ENCODE data around the gene AURKA. TPM values are rescaled to one million over a fixed set of nuclear protein-coding genes. Genes with fewer than 3 reads are reported as not detected.

AURKA gene
- total and polyA plus RNA-seq, 9 of the 15 experiments (the other 6 are each of a cell fraction or from before 2014, with no cell fraction given): 72.7 to 162 (median 113) TPM

DNA sequence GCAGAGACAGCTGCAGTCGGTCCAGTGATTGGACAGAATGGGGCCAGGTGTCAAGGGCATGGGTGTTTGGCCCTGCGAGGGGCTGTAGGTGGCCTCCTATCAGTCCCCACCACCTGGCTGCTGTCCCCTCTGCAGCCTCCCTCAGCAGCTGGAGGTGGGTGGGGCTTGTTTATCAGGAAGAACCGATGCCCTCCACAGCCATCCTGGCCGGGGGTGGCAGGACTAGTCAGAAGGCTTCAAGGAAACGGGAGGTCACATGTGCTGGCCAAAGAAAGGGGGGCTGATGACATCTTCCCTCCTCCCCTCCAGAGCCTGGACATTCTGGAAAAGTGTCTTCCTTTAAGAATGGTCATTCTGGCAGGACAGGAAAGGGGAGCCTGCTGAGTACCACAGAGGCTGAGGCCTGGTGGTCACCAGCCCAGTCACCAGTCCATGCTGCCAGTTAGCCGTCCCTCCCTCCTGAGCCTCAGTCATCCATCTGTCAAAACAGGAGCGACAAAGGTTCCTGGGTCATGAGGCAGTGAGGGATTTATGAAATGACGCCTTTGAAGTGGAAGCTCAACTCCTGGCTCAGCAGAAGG lies 29.1 kb downstream of the AURKA start (continued):
- TF ChIP-seq ZMIZ1 (IDR thresholded peaks at IDR 0.05; ENCODE audit: low read depth in 2 of 2, low read length in 2 of 2) (peak in 1 of 2 experiments; percentile 95; a peak in 2 of 4 replicates), E2F4 (CRISPR knock-in tag; IDR thresholded peaks at IDR 0.05; ENCODE audit: low read depth) (no peak), ZNF12 (CRISPR knock-in tag; IDR thresholded peaks at IDR 0.05) (no peak), U2AF1 (optimal IDR thresholded peaks at IDR 0.05; ENCODE audit: low read depth, low read length) (no peak), ATF1 (CRISPR knock-in tag; IDR thresholded peaks at IDR 0.05) (no peak), ATF1 (tag; IDR thresholded peaks at IDR 0.05) (peak; percentile 80), POLR2H (tag; IDR thresholded peaks at IDR 0.05; ENCODE audit: low read depth) (no peak), CEBPG (CRISPR knock-in tag; IDR thresholded peaks at IDR 0.05) (peak; percentile 52; the same call in 1 of the 2 replicates), CEBPG (tag; conservative IDR thresholded peaks at IDR 0.05 in 1 of 2, IDR thresholded peaks at IDR 0.05 in 1 of 2) (no peak; a peak in 1 of 4 replicates), ZBTB7A (IDR thresholded peaks at IDR 0.05; ENCODE audit: borderline replicate concordance, control insufficient read depth, low read depth, low read length) (peak; percentile 91; the same call in 1 of the 2 replicates), NRF1 (conservative IDR thresholded peaks at IDR 0.05 in 1 of 2, IDR thresholded peaks at IDR 0.05 in 1 of 2) (0 out of 4 replicates have a peak, but pooled peaks of 1 of the 2 experiments have one; percentile 8), DDX20 (tag; IDR thresholded peaks at IDR 0.05; ENCODE audit: low read depth) (no peak), CBX2 (IDR thresholded peaks at IDR 0.05; ENCODE audit: insufficient read depth, low read length, poor library complexity, severe bottlenecking) (no peak), ZNF436 (CRISPR knock-in tag; IDR thresholded peaks at IDR 0.05) (no peak), CGGBP1 (CRISPR knock-in tag; IDR thresholded peaks at IDR 0.05) (no peak), ADNP (tag; IDR thresholded peaks at IDR 0.05) (no peak), MLX (CRISPR knock-in tag; conservative IDR thresholded peaks at IDR 0.05) (no peak), NR4A1 (CRISPR knock-in tag; IDR thresholded peaks at IDR 0.05) (0 out of 2 replicates have a peak, but pooled peaks have one; percentile 37), NR4A1 (tag; IDR thresholded peaks at IDR 0.05) (peak; percentile 76)
- TF ChIP-seq, protein P1, sequence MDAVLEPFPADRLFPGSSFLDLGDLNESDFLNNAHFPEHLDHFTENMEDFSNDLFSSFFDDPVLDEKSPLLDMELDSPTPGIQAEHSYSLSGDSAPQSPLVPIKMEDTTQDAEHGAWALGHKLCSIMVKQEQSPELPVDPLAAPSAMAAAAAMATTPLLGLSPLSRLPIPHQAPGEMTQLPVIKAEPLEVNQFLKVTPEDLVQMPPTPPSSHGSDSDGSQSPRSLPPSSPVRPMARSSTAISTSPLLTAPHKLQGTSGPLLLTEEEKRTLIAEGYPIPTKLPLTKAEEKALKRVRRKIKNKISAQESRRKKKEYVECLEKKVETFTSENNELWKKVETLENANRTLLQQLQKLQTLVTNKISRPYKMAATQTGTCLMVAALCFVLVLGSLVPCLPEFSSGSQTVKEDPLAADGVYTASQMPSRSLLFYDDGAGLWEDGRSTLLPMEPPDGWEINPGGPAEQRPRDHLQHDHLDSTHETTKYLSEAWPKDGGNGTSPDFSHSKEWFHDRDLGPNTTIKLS (IDR thresholded peaks at IDR 0.05; ENCODE audit: borderline replicate concordance, low read depth): 0 out of 2 replicates have a peak, but pooled peaks have one; percentile 40

All from K562 (cell line).